Stimulated activated CD4-positive, alpha-beta T cell treated with anti-CD3 and anti-CD28 coated beads, TNF-alpha, amount 100 ng/mL, for 24 hours (primary cell): Measurements from ENCODE around the gene LINC00237.

Experiments used
- DNase-seq, 3 experiments: peaks; one replicate each; pipeline ENCODE4 v3.0.0-alpha.2; 2020; ENCODE audit warnings: low read depth in 3 of 3

Gene LINC00237

GRCh38 chr20:21047981-21048380 lies 58.2 kb downstream of the LINC00237 start:
- DNase-seq = no peak

DNA sequence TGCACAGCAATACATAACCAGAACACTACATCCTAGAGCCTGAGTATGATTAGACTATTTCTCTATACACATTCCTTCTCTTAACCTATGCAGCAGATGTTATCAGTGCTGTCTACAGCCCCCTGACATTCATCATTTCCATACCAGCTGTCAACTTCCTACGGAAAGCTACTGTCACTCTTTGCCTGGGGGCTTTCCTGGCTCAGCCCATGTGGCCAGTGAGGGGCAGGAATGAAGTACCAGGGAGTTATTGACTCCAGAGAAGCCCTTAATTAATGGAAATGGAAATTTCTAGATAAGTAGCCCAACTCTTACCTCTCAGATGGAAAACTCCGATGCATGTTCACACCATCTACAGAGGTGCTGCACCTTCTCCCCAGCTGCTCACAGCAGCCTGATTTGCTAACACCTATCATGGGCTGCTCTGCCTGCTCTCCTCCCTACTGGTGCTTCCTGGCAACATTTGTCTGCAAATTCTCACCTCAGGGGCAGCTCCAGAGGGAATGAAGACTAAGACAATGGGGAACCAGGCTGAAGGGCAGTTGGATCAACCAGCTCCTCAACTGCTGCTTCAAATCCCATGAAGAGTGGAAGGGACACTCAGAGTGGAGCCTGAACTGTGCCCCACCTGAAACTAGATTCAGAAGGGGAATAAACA lies 59.6 kb downstream of the LINC00237 start:
- DNase-seq = no peak
